A673 (cell line): ENCODE results near the gene NT5M.

Experiments used
- CTCF ChIP-seq: fragments of 300-800, 200-600 bp; sonication (generic); conservative IDR thresholded peaks from 2 replicates; pipeline ENCODE4 v1.5.1; 2017; ENCODE audit warnings: low read depth, mild to moderate bottlenecking, antibody characterized with exemption, low read length, moderate library complexity, mixed read lengths
- EZH2 ChIP-seq: fragments of 200-600 bp; sonication (generic); IDR thresholded peaks from 2 replicates; pipeline ENCODE4 v1.6.1; 2017; ENCODE audit warnings: borderline replicate concordance, low read depth, mild to moderate bottlenecking, mixed read lengths, antibody characterized with exemption, low read length; ENCODE audit not compliant: poor library complexity, severe bottlenecking

- TF ChIP-seq CTCF (peak; percentile 97), EZH2 (no peak)
These were observed 53.2 kb downstream of the NT5M start for GRCh38 chr17:17356149-17356930.
